Activated CD4-positive, alpha-beta T cell treated with anti-CD3 and anti-CD28 coated beads for 4 hours (primary cell): ENCODE results near the gene HTRA3.
"Not testable (repeated sequence)": the region's sequence is repeated elsewhere in the genome, so short reads cannot be mapped to it uniquely, and the experiment has no call there.

Source experiments
- DNase-seq, 2 donors: peaks; one replicate each; pipeline ENCODE4 v3.0.0-alpha.2; 2020

Gene HTRA3

DNA sequence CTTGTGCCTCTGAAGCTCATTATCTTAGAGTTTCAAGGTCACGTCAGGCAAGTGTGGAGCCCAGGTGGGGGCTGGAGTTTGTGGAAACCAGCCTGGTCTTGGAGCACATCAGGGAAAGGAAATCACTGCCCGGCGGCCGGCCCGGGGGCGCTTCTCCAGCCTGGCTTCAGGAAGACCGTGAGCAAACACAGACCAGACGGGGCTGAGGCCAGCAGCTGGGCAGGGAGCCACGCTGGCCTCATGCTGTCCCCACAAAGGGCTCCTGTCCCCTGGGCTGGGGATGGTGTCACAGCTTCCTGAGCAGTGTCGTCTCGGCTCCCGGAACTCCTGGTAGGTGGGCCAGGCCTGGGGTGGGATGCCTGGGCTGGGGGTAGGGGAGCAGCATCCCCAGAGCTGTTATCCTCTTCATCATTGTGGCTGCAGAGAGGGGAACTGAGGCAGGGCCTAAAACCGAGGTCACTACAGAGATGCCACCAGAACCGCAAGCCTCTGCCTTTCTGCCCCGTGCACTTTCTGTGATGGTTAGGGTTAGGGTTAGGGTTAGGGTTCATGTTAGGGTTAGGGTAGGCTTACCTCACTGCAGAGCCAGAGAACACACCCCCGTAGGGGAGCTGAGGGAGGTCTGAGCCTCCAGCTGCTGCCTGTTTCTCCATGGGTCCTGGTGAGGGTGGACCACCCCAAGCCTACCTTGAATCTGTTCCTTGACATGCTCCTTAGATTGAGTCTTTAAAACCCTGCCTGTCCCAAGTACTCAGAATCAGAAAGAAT, 77.5 kb downstream of the HTRA3 start:
- no peak for DNase-seq

GRCh38 chr4:8347660-8348059, 78.1 kb downstream of the HTRA3 start:
- no peak for DNase-seq

DNA sequence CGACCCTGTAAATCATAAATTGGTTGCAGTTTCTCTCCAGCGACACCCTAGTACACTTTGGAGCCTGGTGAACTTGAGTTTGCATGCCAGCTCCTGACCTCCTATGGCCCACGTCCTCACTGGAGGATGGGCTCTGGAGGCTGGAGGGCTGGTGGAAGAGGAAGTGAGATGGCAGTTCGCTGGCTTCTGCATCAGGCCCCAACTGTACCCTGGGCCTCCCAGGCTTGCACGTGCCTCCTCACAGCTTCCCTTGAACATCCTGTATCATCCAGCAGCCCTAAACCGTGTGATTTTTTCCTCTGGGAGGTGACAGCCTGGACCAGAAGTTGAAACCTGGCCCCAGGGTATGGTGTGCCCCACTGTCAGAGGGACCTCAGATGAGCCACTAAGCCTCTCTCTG, 78.5 kb downstream of the HTRA3 start:
- no peak for DNase-seq

DNA sequence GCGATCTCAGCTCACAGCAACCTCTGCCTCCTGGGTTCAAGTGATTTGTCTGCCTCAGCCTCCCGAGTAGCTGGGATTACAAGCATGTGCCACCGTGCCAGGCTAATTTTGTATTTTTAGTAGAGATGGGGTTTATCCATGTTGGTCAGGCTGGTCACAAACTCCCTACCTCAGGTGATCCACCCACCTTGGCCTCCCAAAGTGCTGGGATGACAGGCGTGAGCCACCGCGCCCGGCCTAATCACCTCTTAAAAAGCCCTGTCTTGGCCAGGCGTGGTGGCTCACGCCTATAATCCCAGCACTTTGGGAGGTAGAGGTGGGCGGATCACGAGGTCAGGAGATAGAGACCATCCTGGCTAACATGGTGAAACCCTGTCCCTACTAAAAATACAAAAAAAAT, 79.7 kb downstream of the HTRA3 start:
- not testable (repeated sequence) for DNase-seq

DNA sequence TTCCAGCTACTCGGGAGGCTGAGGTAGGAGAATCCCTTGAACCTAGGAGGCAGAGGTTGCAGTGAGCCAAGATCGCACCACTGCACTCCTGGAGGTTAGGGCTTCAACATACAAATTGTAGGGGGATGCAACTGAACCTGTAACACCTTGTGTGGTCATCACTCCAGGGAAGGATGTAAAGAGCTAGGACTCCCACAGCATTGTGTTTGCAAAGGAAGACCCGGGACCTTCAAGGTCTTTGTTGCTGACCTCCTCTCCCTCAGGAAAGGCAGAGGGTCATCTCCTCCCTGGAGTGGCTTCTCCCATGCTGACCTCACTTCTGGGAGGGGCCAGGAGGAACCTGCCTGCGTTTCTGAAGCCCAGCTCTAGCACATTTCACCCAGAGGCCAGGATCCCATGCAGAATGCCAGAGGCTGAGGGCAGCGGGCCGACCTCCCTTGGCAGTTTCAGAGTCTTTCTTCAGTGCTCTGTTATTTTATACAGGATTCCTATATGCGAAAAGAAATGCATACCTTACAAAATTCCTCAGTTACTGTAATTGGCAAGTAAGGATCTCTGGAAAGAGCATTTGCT, 80.2 kb downstream of the HTRA3 start:
- DNase-seq: no peak

DNA sequence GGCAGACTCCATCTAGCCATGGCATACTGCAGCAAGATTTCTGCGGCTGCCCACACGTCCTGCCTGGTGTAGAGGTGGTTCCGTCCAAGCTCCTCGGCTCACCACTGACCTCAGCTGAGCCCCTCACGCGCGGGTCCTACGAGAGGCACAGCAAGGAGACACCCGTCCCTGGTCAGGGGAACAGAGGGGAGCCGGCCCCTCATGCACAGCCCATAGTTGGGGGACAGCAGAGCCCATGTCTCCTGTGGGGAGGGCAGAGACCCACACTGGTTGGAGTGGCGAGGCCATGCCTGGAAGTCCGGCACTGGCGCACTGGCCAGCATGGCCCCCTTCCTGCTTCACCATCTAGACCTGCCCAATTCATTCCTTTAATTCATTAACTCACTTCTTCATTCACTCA, 80.8 kb downstream of the HTRA3 start:
- DNase-seq: no peak

GRCh38 chr4:8350841-8351461, 81.4 kb downstream of the HTRA3 start:
- no peak for DNase-seq

DNA sequence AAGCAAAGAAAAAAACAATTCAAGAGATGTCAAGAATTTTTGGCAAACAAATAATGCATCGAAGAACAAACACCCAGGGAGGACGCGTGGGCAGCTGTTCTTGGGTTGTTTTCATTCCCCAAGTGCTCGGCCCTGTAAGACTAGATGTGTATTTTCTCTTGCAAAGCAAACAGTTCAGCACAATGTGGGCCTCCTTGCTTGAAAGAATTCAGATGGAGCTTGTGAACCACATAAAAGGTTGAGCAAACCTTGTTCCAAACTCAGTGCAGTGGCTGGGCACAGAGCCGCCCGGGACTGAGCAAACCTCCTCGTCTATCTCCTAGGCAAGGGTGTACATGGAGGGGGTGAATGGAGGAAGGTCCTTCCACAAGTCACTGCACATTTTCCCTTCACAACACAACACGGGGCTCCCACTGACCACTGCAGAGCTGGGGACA, 82.4 kb downstream of the HTRA3 start:
- no peak for DNase-seq

DNA sequence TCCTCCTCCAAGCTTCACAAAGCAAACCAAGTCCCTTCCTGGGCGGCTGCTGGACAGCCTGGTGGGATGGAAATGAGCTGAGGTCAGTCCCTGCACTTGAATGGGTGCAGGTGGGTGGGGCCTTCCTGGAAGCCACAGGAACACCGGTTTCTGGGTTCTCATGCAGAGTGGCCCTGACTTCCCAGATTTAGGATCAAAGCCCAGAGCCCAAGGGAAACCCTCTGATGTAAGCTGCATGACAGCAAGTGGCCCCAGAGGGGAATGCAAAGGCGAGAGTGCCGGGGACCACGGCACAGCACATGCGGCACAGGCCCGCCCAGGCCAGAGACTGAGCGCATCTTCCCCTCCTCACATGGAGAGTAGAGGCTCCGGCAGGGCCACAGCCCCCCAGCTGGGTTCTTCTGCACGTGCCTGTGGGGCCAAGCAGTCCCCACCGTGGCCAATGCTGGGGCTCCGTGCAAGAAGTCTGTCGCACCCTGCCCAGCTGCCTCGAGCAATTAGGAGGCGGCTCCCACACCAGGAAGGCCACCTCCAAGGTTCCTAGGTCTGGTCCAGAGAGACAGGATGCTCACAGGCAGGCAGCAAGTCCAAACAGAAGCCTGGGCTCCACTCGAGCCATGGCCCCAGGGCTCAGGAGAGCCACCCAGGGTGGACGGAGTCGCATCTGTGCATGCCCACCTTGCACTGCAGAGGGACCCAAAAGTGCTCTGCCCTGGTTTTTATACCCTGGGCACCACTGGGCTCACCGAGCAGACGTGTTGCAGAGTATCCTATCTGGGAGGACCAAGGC, 83.0 kb downstream of the HTRA3 start:
- no peak for DNase-seq

- no peak for DNase-seq
Observed at GRCh38 chr4:8353158-8353669, 83.7 kb downstream of the HTRA3 start.

- no peak for DNase-seq
Observed at GRCh38 chr4:8353912-8354453, 84.4 kb downstream of the HTRA3 start.

GRCh38 chr4:8355306-8355705, 85.8 kb downstream of the HTRA3 start:
- DNase-seq: no peak

DNA sequence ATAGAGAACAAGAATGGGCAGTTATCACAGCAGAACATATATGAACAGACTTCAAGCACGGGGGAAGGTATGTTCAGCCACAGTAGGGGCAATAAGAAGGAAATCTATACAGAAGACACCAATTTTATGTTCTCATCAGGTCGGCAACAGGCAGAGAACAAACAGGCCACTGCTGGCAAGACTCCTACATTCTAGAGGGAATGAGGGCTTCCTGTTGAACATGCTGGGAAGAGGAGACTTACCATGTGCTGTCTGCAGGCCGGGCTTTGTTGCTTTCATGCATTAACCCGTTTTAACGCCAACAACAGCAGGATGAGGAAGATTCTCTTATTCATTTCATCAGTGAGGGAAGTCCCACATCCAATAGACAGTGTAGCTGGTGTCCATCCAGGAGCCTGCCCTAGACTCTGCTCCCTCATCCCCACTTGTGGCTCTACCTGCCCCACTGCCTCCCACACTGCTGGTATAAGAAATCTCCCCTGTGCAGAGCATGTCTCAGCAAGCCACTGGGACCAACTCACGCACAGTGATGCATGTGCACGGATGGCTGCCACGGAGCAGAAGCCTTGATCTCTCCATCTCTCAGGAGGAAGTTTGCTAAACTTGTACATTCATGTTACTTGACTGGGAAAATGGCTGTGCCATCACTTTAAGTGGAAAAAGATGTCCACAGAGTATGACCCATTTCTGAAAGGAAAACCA, 86.5 kb downstream of the HTRA3 start:
- no peak for DNase-seq
